ENCODE data around the gene CCR6. TPM values are rescaled to one million over a fixed set of nuclear protein-coding genes. Genes with fewer than 3 reads are reported as not detected.

The CCR6 gene
- total RNA-seq, 3 donors from 2014 or later: 0.73 TPM; not detected in 2

DNA sequence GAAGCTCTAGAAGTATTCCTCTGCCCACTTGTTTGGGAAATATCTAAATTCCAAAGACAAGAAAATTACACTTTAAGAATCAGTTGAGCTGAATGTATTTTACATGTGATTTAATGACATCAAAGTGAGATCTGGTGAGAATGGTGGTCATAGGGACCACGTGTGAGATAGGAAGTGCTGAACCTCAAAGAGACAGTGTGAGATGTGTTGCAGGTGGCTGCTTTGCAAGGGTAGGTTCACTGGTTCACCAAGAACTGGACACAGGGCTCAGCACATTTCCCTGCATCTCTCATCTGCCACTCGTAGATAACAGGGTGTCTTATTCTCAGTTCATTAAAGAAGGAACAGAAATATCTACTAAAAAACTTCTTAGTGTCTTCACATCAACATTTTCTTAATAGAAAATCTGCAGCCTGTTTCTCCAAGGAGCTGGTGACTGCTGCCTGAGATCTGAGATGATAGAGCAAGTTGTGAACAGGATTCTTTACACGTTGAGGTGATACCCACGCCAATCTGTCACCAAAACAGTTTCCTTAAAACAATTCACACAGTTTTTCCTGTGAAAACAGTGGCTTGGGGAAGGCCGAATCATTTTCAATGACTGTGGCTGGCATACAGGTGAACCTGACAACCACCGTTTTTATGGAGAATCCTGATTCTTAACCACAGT is 7.2 kb downstream of the CCR6 start:
- Histone ChIP-seq H3K27me3 (no peaks in the 10 kb centered on the region), H3K4me1 (no peaks in the 10 kb centered on the region), H3K36me3 (no peaks in the 10 kb centered on the region), H3K9me3 (no peaks in the 10 kb centered on the region), H3K4me3 (no peak overlapping the region), H3K27ac (no peak overlapping the region)
- intact Hi-C loops (cut with DNase I; ENCODE audit: low total_unique reads): no loop called here
- DNase-seq (ENCODE audit: low spot score in 2 of 2): no peak
- TF ChIP-seq POLR2A (IDR thresholded peaks at IDR 0.05): no peak
- TF ChIP-seq CTCF (IDR thresholded peaks at IDR 0.05): no peak
- no peak for TF ChIP-seq POLR2AphosphoS5 (IDR thresholded peaks at IDR 0.05)

DNA sequence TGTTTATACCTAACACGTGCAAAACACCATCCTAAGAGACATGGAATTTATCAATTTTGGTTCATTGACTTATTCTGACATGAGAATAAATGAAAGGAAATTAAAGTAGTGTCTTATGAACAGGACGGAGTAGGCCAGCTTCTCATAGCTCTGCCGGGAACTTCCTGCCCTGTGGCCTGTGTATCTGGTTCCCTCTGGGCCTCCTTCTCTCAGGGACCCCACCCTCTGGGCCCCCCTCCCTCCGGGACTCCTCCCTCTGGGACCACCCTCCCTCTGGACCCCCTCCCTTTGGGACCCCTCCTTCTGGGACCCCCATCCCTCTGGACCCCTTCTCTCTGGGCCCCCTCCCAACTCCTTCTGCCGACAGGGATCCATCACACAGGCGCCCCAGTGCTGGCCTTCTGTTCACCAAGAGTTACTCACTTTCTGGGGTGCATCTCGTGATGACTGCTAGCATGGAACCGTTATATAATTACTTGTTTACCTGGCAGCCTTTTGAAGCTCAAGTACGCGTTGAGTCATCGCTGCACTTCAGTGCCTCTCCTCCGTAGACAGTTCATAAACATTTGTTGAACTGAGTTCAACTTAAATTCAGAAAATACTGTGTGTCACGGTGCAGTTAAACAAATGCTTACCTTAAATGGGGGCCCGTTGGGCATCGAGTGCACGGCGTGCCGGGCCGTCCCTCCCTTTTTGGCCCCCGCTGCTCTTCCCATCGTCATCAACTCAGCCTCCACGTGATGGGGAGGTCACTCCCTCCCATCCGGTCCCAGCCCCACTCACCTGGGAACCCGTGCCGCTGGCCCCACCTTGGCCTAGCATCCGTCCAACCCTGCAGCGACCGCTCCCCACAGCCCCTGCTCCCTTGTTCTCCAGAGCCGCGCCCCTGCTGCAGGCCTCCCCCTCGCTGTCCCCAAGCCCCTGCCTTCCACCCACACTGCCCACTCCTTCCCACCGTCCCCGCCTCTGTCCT is 8.1 kb downstream of the CCR6 start:
- intact Hi-C loops (cut with DNase I; ENCODE audit: low total_unique reads): no loop called here
- Histone ChIP-seq H3K4me1 (no peaks in the 10 kb centered on the region), H3K36me3 (no peaks in the 10 kb centered on the region), H3K27me3 (no peaks in the 10 kb centered on the region), H3K27ac (no peak overlapping the region), H3K4me3 (no peak overlapping the region), H3K9me3 (no peaks in the 10 kb centered on the region)
- TF ChIP-seq CTCF (IDR thresholded peaks at IDR 0.05): no peak
- TF ChIP-seq POLR2AphosphoS5 (IDR thresholded peaks at IDR 0.05): no peak
- TF ChIP-seq POLR2A (IDR thresholded peaks at IDR 0.05): no peak
- DNase-seq (ENCODE audit: low spot score in 2 of 2): no peak

DNA sequence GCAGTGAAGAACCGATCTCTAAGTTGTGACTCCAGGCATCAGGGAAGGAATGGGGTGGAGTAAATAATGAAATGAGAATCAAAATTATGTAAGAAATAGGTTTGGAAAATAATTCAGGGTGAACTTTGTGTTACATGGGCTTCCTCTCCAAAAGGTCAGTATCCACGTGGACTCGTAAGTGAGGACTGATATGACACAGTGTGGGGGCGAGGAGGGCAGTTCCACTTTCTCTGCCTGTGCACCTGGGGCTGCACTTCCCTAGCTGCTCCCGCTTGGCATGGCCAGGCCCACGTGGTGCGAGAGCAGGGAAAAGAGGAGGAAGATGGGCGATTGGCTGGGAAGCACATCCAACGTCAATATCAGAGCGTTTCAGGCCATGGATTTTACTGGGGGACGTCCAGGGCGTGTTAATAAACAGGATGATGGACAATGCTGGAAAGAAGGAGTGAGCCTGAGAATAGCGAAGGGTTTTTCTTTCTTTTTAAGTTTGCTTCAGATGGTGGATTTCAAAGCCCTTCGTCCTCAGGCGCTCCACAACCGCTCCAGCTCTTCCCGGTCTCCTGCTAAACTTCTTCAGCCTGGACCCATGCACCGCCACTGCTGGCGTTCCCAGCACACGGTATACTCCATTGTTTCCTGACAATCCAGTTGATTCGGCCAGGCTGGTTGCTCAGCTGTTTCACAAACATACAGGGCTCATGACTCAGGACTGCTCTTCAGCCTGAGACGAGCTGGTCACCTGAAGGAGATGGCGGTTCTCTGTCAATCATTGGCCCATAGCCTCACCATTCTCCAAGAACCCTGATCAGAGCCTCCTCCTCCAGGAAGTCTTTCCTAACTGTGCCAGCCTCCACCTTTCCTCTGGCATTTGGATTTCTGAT is 11.8 kb downstream of the CCR6 start:
- H3K27ac ChIP-seq: no peak overlapping the region
- intact Hi-C loops (cut with DNase I; ENCODE audit: low total_unique reads): no loop called here
- H3K36me3 ChIP-seq: no peaks in the 10 kb centered on the region
- no peaks in the 10 kb centered on the region for H3K4me1 ChIP-seq
- TF ChIP-seq POLR2A (IDR thresholded peaks at IDR 0.05): no peak
- no peak for TF ChIP-seq POLR2AphosphoS5 (IDR thresholded peaks at IDR 0.05)
- no peak for TF ChIP-seq CTCF (IDR thresholded peaks at IDR 0.05)
- H3K4me3 ChIP-seq: no peak overlapping the region
- H3K9me3 ChIP-seq: no peaks in the 10 kb centered on the region
- no peak for DNase-seq (ENCODE audit: low spot score in 2 of 2)
- no peaks in the 10 kb centered on the region for H3K27me3 ChIP-seq

GRCh38 chr6:167136376-167136775 is 13.5 kb downstream of the CCR6 start:
- Histone ChIP-seq H3K36me3 (no peaks in the 10 kb centered on the region), H3K27ac (no peak overlapping the region), H3K4me1 (no peaks in the 10 kb centered on the region), H3K27me3 (no peaks in the 10 kb centered on the region), H3K9me3 (no peaks in the 10 kb centered on the region), H3K4me3 (no peak overlapping the region)
- no peak for DNase-seq (ENCODE audit: low spot score in 2 of 2)
- no peak for TF ChIP-seq POLR2AphosphoS5 (IDR thresholded peaks at IDR 0.05)
- no peak for TF ChIP-seq CTCF (IDR thresholded peaks at IDR 0.05)
- TF ChIP-seq POLR2A (IDR thresholded peaks at IDR 0.05): no peak
- intact Hi-C loops (cut with DNase I; ENCODE audit: low total_unique reads): no loop called here

Data from breast epithelium (tissue), 4 donors.